Mesenchymal stem cell (in vitro differentiated cells and primary cell): ENCODE measurements around the gene TMEM121B.

ENCODE experiments used
- DNase-seq: peaks from one replicate; pipeline ENCODE4 v3.0.0-alpha.2; 2013
- H2AFZ ChIP-seq: one replicate; pipeline ENCODE4 v1.6.1; 2013; ENCODE audit warnings: low read depth, mild to moderate bottlenecking, control low read depth, inconsistent platforms, low read length, moderate library complexity
- H2AK5ac ChIP-seq: 2 replicates; pipeline ENCODE4 v1.6.1; 2013; ENCODE audit warnings: low read length, moderate library complexity, mild to moderate bottlenecking, inconsistent platforms; ENCODE audit not compliant: severe bottlenecking
- H2BK120ac ChIP-seq: one replicate; pipeline ENCODE4 v1.6.1; 2013; ENCODE audit warnings: low read depth, mild to moderate bottlenecking, inconsistent platforms, low read length, moderate library complexity
- H2BK12ac ChIP-seq, 2 experiments: one replicate each; pipeline ENCODE4 v1.6.1; 2013; ENCODE audit warnings: inconsistent platforms in 2 of 2, low read length in 2 of 2, mild to moderate bottlenecking in 2 of 2, moderate library complexity in 2 of 2, control low read depth in 1 of 2
- H2BK15ac ChIP-seq: one replicate; pipeline ENCODE4 v1.6.1; 2013; ENCODE audit warnings: mild to moderate bottlenecking, low read depth, inconsistent platforms; ENCODE audit not compliant: poor library complexity, severe bottlenecking
- H2BK5ac ChIP-seq: 2 replicates; pipeline ENCODE4 v1.6.1; 2013; ENCODE audit warnings: low read depth, mild to moderate bottlenecking, low read length, control low read depth, inconsistent platforms; ENCODE audit not compliant: poor library complexity, severe bottlenecking
- H3K14ac ChIP-seq, 2 experiments: one replicate each; pipeline ENCODE4 v1.6.1; 2013; ENCODE audit warnings: inconsistent platforms in 2 of 2, low read length in 2 of 2, control low read depth in 1 of 2, mild to moderate bottlenecking in 1 of 2, moderate library complexity in 1 of 2
- H3K18ac ChIP-seq, 2 experiments: one replicate each; pipeline ENCODE4 v1.6.1; 2013; ENCODE audit warnings: inconsistent platforms in 2 of 2, low read length in 2 of 2, control low read depth in 1 of 2, low read depth in 1 of 2, mild to moderate bottlenecking in 1 of 2
- H3K23ac ChIP-seq, 2 experiments: one replicate each; pipeline ENCODE4 v1.6.1; 2013; ENCODE audit warnings: inconsistent platforms in 2 of 2, low read length in 2 of 2, mild to moderate bottlenecking in 2 of 2, moderate library complexity in 2 of 2, control low read depth in 1 of 2
- H3K27ac ChIP-seq: 2 replicates; pipeline ENCODE4 v1.5.1; 2013; ENCODE audit warnings: mild to moderate bottlenecking, moderate library complexity, low read length, control low read depth, inconsistent platforms; ENCODE audit not compliant: poor library complexity, severe bottlenecking
- H3K27me3 ChIP-seq, 2 experiments: 2 replicates each; pipeline versions ENCODE4 v1.6.1 to v1.7.0; 2013; ENCODE audit warnings: low read length in 2 of 2, mild to moderate bottlenecking in 2 of 2, moderate library complexity in 2 of 2, control low read depth in 1 of 2, inconsistent platforms in 1 of 2; ENCODE audit not compliant: control insufficient read depth in 1 of 2, insufficient read depth in 1 of 2
- H3K36me3 ChIP-seq, 2 experiments: 2 replicates each; pipeline versions ENCODE4 v1.6.1 to v1.7.0; 2013; ENCODE audit warnings: low read length in 2 of 2, control low read depth in 1 of 2, inconsistent platforms in 1 of 2, low read depth in 1 of 2, mild to moderate bottlenecking in 1 of 2; ENCODE audit not compliant: insufficient read depth in 2 of 2, control insufficient read depth in 1 of 2
- H3K4ac ChIP-seq, 2 experiments: one replicate each; pipeline ENCODE4 v1.6.1; 2013; ENCODE audit warnings: inconsistent platforms in 2 of 2, low read length in 2 of 2, mild to moderate bottlenecking in 2 of 2, moderate library complexity in 2 of 2, control low read depth in 1 of 2, low read depth in 1 of 2
- H3K4me1 ChIP-seq: 2 replicates; pipeline ENCODE4 v1.6.1; 2013; ENCODE audit warnings: low read depth, low read length, control low read depth; ENCODE audit not compliant: control insufficient read depth, insufficient read depth
- H3K4me2 ChIP-seq: 2 replicates; pipeline ENCODE4 v1.6.1; 2013; ENCODE audit warnings: low read length, mild to moderate bottlenecking, inconsistent platforms; ENCODE audit not compliant: poor library complexity, severe bottlenecking
- H3K4me3 ChIP-seq, 2 experiments: 2 replicates each; pipeline versions ENCODE4 v1.5.1 to v1.7.0; 2013; ENCODE audit warnings: low read length in 2 of 2, mild to moderate bottlenecking in 2 of 2, control low read depth in 1 of 2, low read depth in 1 of 2; ENCODE audit not compliant: insufficient read depth in 1 of 2
- H3K79me1 ChIP-seq: replicated peaks from 2 replicates; pipeline ENCODE4 v1.6.1; 2013; ENCODE audit warnings: mild to moderate bottlenecking, control low read depth, low read length, inconsistent platforms; ENCODE audit not compliant: poor library complexity, severe bottlenecking
- H3K9ac ChIP-seq: 2 replicates; pipeline ENCODE4 v1.7.0; 2013; ENCODE audit warnings: mild to moderate bottlenecking, low read length, moderate library complexity
- H3K9me3 ChIP-seq: 2 replicates; pipeline ENCODE4 v1.7.0; 2013; ENCODE audit warnings: mild to moderate bottlenecking, low read length; ENCODE audit not compliant: control insufficient read depth
- H4K8ac ChIP-seq: one replicate; pipeline ENCODE4 v1.6.1; 2013; ENCODE audit warnings: inconsistent platforms, mild to moderate bottlenecking, low read length, moderate library complexity
- H4K91ac ChIP-seq: one replicate; pipeline ENCODE4 v1.6.1; 2013; ENCODE audit warnings: mild to moderate bottlenecking, low read length, inconsistent platforms
- WGBS: methylation state at CpG from one replicate; pipeline ENCODE4 v1.1.7; 2013; ENCODE audit warnings: mixed read lengths; 5-methylcytosine and 5-hydroxymethylcytosine counted together

Gene TMEM121B

DNA sequence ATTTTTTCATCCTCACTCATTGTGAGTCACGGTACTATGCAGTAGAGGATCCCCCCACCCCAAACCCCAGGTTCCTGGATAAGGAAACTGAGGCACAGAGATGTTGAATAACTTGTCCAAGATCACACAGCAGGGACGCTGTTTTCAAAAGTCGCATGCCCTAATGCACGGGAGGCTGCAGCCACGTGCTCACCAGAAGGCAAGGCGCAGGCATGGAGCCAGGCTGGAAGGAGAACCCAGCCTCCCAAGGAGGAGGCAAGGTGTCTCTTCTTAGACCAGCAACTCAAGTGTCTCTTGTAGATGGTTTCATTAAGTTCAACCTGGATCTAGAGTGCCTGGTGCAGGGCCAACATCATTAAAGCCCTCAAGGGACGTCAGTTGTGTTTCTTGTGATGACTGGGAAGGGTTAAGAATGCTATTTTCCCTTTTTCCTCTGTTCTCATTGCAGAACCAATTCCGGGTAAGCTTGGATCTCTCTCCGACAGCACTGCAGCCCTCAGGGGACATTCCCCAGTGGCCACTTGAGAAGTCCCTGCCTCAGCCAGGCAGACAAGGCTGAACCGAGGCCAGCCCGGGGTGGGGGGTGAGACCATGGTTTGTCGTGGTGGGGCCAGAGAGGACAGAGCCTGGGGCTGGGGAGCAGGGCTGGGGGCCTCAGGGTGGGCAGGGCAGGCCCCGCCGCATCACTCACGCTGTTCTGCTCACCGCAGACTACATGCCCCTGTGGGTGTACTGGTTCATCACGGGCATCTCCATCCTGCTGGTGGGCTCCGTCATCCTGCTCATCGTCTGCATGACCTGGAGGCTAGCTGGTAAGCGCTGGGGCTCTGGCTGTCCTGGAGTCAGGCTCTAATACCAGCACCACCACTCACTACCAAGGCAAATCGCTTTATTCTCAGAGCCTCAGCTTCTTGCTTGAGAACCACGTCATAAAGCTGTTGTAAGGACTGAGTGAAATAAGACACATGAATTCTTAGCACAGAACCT is 15.7 kb downstream of the TMEM121B start:
- 92% methylated on average over 22 of the region's 22 CpGs for WGBS
- no peak overlapping the region for H3K4me3 ChIP-seq

DNA sequence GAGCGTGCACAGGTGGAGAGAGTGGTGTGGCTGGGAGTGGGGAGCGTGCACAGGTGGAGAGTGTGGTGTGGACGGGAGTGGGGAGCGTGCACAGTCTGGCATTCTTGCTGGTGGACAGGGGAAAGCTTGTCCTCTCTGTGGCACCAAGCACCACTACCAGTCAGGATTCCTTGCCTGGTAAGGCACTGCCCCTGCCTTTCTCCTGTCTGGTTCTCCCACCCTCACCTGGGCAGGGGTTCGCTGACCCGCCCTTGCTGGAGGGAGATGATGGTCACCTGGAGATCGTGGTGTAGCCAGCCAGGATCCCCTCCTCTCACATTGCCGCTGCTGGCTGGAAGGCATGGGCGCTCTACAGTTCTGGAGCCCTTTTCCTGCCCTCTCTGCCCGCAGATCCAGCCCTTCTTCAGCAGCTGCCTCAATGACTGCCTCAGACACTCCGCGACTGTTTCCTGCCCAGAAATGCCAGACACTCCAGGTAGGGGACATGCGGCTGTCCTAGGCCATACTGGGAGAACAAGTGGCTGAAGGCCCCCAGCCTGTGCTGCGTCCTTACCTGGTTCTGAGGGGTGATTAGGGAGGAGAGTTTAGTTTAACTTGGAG is 16.7 kb downstream of the TMEM121B start:
- H3K4ac ChIP-seq, result no peak overlapping the region
- H3K4me1 ChIP-seq, result no peaks in the 10 kb centered on the region
- DNase-seq, result no peak
- no peak overlapping the region for H3K4me3 ChIP-seq
- WGBS, result 95% methylated on average over 12 of the region's 14 CpGs
- H4K91ac ChIP-seq, result no peak overlapping the region
- H3K79me1 ChIP-seq, result no peaks in the 10 kb centered on the region
- no peak overlapping the region for H2AK5ac ChIP-seq
- H3K4me2 ChIP-seq, result no peak overlapping the region
- H3K36me3 ChIP-seq, result peaks cover 74 to 91% of the 10 kb centered on the region in 2 experiments
- H3K14ac ChIP-seq, result no peak overlapping the region
- H3K27ac ChIP-seq, result no peak overlapping the region
- H2BK15ac ChIP-seq, result no peak overlapping the region
- no peak overlapping the region for H2AFZ ChIP-seq
- no peaks in the 10 kb centered on the region for H3K27me3 ChIP-seq
- H3K23ac ChIP-seq, result no peak overlapping the region
- no peak overlapping the region for H4K8ac ChIP-seq
- H2BK120ac ChIP-seq, result no peak overlapping the region
- no peak overlapping the region for H3K9ac ChIP-seq
- no peaks in the 10 kb centered on the region for H3K9me3 ChIP-seq
- H2BK12ac ChIP-seq, result no peak overlapping the region
- no peak overlapping the region for H3K18ac ChIP-seq
- no peak overlapping the region for H2BK5ac ChIP-seq

More for the DNA sequence above, 15.7 kb downstream of the TMEM121B start:
- no peaks in the 10 kb centered on the region for H3K27me3 ChIP-seq
- no peak overlapping the region for H4K91ac ChIP-seq
- H3K36me3 ChIP-seq, result peaks cover 75 to 88% of the 10 kb centered on the region in 2 experiments
- no peak for DNase-seq
- no peak overlapping the region for H3K18ac ChIP-seq
- no peak overlapping the region for H3K4me2 ChIP-seq
- H3K27ac ChIP-seq, result no peak overlapping the region
- H3K9me3 ChIP-seq, result no peaks in the 10 kb centered on the region
- no peak overlapping the region for H4K8ac ChIP-seq
- no peaks in the 10 kb centered on the region for H3K79me1 ChIP-seq
- H2BK12ac ChIP-seq, result no peak overlapping the region
- no peak overlapping the region for H2BK5ac ChIP-seq
- H2BK120ac ChIP-seq, result no peak overlapping the region
- H3K14ac ChIP-seq, result no peak overlapping the region
- H3K23ac ChIP-seq, result no peak overlapping the region
- H2AK5ac ChIP-seq, result no peak overlapping the region
- H2AFZ ChIP-seq, result no peak overlapping the region
- H3K4ac ChIP-seq, result no peak overlapping the region
- no peak overlapping the region for H2BK15ac ChIP-seq
- H3K4me1 ChIP-seq, result no peaks in the 10 kb centered on the region
- H3K9ac ChIP-seq, result no peak overlapping the region

DNA sequence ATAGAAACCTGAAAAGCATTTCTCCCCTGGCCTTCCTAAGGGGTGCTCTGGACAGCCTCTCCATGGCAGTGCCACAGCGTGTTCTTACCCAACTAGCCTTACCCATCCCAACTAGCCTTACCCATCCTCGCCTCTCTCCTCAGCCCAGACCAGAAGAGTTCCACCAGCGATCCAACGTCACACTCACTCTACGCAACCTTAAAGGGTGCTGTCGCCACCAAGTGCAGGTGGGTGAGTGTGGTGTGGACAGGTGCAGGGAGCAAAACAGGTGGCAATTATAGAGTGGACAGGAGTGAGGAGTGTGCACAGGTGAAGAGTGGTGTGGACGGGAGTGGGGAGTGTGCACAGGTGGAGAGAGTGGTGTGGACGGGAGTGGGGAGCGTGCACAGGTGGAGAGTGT is 17.8 kb downstream of the TMEM121B start:
- H2BK5ac ChIP-seq, result no peak overlapping the region
- no peaks in the 10 kb centered on the region for H3K4me1 ChIP-seq
- DNase-seq, result no peak
- H2AK5ac ChIP-seq, result no peak overlapping the region
- no peak overlapping the region for H2BK15ac ChIP-seq
- H2AFZ ChIP-seq, result no peak overlapping the region
- peaks cover 3% of the 10 kb centered on the region for H3K79me1 ChIP-seq
- no peak overlapping the region for H2BK120ac ChIP-seq
- no peak overlapping the region for H3K4ac ChIP-seq
- H3K9me3 ChIP-seq, result no peaks in the 10 kb centered on the region
- no peak overlapping the region for H3K4me2 ChIP-seq
- H2BK12ac ChIP-seq, result no peak overlapping the region
- H3K9ac ChIP-seq, result no peak overlapping the region
- H3K4me3 ChIP-seq, result no peak overlapping the region
- no peak overlapping the region for H3K27ac ChIP-seq
- H3K23ac ChIP-seq, result no peak overlapping the region
- H3K27me3 ChIP-seq, result no peaks in the 10 kb centered on the region
- no peak overlapping the region for H3K18ac ChIP-seq
- no peak overlapping the region for H4K91ac ChIP-seq
- H3K14ac ChIP-seq, result peak overlapping the region in 1 of 2 experiments; percentile 7
- WGBS, result 96% methylated on average over 8 of the region's 9 CpGs
- H3K36me3 ChIP-seq, result peaks cover 74 to 91% of the 10 kb centered on the region in 2 experiments
- no peak overlapping the region for H4K8ac ChIP-seq

DNA sequence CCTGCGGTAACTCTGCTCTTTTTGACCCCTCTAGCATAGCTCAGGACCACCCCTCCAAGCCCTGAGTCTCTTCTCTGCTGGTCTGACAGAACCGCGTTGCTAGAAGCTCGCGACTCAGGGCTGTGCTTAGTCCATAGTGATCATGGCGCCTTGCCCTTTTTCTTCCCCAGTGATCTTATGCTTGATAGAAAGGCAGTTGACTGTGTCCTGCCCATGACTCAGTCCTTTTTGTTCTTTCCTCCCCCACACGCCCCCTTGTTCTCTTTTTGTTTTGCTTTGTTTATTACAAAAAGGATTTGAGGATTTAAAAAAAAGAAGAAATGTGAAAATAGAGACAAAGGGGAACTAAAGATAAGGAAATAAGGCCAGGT is 18.9 kb downstream of the TMEM121B start:
- H2AK5ac ChIP-seq, result no peak overlapping the region
- no peak overlapping the region for H3K4ac ChIP-seq
- WGBS, result 98% methylated on average over 6 of the region's 7 CpGs
- no peak overlapping the region for H4K8ac ChIP-seq
- H2BK120ac ChIP-seq, result no peak overlapping the region
- no peak overlapping the region for H4K91ac ChIP-seq
- H3K4me3 ChIP-seq, result no peak overlapping the region
- H2BK12ac ChIP-seq, result no peak overlapping the region
- H3K36me3 ChIP-seq, result peaks cover 76 to 92% of the 10 kb centered on the region in 2 experiments
- no peak overlapping the region for H3K9ac ChIP-seq
- H3K79me1 ChIP-seq, result peaks cover 5% of the 10 kb centered on the region
- no peaks in the 10 kb centered on the region for H3K9me3 ChIP-seq
- no peak for DNase-seq
- H2BK5ac ChIP-seq, result no peak overlapping the region
- no peak overlapping the region for H3K23ac ChIP-seq
- H3K18ac ChIP-seq, result no peak overlapping the region
- H3K27me3 ChIP-seq, result no peaks in the 10 kb centered on the region
- H3K14ac ChIP-seq, result no peak overlapping the region
- H3K27ac ChIP-seq, result no peak overlapping the region
- no peaks in the 10 kb centered on the region for H3K4me1 ChIP-seq
- H2BK15ac ChIP-seq, result no peak overlapping the region
- H2AFZ ChIP-seq, result no peak overlapping the region
- H3K4me2 ChIP-seq, result no peak overlapping the region
